GM21576 (cell line): Measurements from ENCODE around the gene BMPR2.
"Not testable (repeated sequence)": the region's sequence is repeated elsewhere in the genome, so short reads cannot be mapped to it uniquely, and the experiment has no call there.

Experiments used
- ATAC-seq: cut with Tn5 transposase; IDR thresholded peaks from one replicate; pipeline ENCODE4 v1.9.1; 2021; ENCODE audit warnings: mild to moderate bottlenecking, moderate library complexity; ENCODE audit not compliant: unreplicated experiment

BMPR2 gene

DNA sequence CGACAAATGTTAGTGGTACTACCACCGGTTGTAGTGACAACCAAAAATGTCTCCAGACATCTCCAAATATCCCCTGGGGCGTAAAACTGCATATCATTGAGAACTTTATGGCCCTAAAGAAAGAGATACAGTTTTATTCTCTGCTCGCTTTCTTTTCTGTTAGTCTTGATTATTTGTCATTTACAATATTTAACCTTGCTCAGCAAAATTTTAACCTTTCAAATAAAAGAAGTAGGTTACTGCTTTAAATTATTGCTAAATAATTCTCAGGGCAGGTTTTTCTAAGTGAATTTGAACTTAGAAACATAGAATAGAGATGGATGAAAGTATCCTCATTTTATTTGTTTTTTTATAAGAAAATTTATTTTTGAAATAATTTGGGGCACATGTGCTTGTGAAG, 67.9 kb downstream of the BMPR2 start:
- ATAC-seq: no peak

DNA sequence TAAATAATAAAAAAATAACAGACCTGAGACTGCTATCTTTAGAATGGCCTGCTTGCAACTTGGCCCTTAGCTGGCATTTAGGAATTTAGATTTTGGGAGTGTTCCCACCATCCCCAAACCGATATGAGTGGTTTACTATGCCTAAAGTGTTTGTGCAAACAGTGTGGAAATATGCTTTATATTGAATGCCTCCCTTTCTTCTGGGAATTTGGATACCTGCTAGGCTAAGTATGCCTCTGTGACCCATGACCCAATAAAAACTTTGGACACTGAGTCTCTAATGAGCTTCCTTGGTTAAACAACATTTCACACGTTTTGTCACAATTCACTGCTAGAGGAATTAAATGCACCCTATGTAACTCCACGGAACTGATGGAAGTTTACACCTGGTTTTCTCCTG, 73.2 kb downstream of the BMPR2 start:
- ATAC-seq: no peak

DNA sequence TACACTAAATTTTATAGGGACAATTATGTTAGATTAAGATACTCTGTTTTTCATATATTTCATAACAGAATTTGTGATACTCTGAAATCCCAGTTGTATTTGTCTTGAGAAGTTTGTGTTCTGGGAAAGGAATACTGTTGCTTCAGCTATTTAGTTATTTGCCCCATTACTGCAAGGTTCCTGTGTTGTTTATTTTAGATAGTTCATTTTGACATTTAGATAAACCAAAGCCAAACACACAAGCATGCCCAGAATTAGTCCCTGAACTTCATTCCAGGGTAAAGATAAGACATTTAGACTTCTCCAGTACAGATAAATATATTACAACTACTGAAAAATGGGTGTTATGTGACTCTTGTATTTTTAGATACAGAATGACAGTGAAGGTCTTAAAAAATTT, 74.7 kb downstream of the BMPR2 start:
- no peak for ATAC-seq

DNA sequence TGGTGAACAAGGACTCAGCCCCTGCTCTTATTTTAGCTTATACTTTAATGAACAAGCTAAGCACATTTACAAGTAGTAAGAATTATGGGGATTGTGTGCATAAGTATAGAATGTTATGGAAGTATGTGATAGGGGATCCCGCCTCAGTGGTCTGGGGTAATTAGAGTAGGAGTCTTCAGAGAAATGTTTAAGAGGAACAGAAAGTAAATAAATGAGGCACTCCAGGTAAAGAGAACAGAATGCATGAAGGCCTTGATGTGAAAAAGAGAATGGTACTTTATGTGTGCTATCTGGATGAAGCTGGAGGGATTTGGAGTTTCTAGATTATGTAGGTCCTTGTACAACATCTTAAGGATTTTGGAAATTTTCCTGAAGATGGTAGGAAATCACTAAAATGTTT, 76.6 kb downstream of the BMPR2 start:
- ATAC-seq: no peak

DNA sequence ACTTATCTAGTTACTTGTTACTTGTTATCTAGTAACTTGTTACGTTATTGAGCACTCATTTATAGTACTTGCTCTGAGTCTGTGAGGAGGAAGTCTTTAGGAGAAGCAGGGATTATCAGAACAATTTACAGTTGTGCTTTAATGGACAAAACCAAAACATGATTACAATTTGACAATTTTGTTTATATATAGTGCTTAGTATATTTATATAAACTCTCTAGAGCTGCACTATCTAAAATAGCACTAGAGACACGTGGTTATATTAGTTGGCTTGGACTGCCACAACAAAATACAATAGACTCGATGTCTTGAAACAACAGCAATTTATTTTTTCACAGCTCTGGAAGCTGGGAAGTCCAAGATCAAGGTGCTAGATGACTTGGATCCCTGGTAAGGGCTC, 78.4 kb downstream of the BMPR2 start:
- ATAC-seq: no peak

DNA sequence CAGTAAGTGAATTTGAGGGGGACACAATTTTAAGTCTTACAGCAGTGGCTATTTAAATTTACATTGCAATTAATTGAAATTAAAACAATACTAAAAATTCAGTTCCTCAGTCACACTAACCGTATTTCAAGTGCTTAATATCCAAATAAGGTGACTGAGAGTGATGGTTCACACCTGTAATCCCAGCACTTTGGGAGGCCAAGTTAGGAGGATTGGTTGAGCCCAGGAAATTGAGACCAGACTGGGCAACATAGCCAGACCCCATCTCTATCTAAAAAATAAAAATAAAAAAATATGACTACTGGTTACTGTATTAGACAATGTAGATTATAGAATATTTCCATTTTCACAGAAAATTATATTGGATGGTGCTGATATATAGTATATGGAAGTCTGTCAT, 79.0 kb downstream of the BMPR2 start:
- ATAC-seq: no peak

DNA sequence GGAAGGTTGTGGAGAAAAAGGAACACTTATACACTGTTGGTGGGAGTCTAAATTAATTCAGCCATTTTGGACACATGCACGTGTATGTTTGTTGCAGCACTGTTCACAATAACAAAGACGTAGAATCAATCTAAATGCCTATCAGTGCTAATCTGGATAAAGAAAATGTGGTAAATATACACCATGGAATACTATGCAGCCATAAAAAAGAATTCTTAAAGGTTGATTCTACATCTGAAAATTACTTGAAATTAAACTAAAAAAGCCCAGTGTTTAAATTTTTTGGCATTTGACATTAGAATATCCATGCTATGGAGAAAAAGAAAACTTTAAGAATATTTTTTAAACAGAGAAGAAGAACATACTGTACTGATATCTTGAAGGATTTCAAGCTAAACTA, 84.0 kb downstream of the BMPR2 start:
- no peak for ATAC-seq

DNA sequence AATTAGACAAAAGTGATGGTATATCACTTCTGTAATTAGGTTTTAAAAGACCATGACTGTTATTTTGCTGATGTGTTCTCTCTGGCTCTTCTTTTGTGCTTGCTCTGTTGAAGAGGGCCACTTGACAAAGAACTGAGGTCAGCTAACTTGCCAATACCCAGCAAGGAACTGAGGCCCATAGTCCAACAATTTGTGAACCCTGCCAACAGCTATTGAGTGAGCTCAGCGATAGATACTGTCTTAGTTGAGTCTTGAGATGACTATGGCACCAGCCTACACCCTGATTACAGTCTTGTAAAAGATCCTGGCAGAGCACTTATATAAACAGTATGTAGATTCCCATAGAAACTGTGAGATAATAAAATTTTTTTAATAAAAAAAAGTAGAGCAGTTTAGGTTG, 103.0 kb downstream of the BMPR2 start:
- no peak for ATAC-seq

DNA sequence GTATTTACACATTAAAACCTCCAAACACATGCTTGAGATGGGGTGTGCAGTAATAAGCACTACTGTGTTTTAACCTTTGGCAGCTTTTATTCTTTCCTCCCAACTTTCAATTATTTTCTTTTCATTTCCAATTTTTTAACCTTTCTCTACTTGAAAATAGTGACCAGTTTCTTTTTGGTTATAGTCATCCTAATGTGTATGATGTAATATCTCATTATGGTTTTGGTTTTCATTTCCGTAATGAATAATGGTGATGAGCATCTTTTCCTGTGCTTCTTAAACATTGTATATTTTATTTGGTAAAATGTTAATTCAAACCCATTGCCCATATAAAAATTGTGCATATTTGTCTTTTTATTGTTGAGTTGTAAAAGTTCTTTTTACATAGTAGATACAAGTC, 103.5 kb downstream of the BMPR2 start:
- ATAC-seq: no peak

DNA sequence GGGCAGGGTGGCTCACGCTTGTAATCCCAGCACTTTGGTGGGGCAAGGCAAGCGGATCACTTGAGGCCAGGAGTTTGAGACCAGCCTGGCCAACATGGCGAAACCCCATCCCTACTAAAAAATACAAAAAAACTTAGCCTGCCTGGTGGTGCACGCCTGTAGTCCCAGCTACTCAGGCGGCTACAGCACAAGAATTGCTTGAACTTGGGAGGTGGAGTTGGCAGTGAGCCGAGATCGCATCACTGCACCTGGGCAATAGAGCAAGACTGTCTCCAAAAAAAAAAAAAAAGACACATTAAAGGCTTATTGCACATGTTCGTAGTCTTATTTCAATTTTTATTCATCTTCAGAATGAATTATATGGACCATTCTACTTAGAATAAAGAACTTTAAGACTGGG, 110.2 kb downstream of the BMPR2 start:
- no peak for ATAC-seq

DNA sequence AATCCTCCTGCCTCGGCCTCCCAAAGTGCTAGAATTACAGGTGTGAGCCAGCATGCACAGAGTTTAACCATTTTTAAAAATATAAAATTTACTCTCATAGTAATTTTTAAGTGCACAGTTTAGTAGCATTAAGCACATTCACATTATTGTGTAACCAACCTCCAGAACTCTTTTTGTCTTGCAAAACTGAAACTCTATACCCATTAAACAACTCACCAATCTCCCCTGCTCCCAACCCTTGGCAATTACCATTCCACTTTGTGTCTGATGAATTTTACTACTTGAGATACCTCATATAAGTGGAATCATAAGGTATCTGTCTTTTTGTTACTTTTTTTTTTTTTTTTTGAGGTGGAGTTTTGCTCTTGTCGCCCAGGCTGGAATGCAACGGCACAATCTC, 112.5 kb downstream of the BMPR2 start:
- ATAC-seq: no peak

DNA sequence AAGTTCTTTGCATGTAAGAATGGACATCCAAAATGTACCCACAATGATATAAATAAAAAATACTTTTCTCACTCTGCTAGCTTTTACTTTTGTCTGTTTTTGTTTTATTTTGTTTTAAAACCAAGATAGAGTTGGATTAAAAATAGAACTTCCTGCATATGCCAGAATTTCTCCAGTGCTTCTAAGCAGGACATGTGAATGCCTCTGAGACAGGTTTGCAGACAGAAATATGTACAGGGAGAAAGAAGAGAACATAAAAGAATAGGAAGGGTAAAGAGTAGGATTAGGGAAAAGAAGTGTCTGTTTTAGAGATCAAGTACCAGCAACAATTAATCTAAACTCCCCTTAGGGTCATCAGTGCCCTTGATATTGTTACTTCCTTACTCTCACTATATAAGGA, 114.4 kb downstream of the BMPR2 start:
- ATAC-seq: no peak

DNA sequence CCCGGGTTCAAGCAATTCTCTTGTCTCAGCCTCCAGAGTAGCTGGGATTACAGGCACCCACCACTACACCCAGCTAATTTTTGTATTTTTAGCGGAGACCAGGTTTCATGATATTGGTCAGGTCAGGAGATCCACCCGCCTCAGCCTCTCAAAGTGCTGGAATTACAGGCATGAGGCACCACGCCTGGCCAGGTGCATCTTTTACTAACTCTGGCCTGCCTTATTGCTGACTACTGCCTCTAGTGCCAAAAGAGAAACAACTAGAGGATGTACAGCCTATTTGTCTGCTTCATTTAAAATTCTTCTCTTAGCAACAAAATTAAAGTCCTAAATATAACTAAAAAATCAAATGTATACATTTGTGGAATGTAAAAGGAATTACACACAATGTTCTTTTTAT, 115.4 kb downstream of the BMPR2 start:
- no peak for ATAC-seq

DNA sequence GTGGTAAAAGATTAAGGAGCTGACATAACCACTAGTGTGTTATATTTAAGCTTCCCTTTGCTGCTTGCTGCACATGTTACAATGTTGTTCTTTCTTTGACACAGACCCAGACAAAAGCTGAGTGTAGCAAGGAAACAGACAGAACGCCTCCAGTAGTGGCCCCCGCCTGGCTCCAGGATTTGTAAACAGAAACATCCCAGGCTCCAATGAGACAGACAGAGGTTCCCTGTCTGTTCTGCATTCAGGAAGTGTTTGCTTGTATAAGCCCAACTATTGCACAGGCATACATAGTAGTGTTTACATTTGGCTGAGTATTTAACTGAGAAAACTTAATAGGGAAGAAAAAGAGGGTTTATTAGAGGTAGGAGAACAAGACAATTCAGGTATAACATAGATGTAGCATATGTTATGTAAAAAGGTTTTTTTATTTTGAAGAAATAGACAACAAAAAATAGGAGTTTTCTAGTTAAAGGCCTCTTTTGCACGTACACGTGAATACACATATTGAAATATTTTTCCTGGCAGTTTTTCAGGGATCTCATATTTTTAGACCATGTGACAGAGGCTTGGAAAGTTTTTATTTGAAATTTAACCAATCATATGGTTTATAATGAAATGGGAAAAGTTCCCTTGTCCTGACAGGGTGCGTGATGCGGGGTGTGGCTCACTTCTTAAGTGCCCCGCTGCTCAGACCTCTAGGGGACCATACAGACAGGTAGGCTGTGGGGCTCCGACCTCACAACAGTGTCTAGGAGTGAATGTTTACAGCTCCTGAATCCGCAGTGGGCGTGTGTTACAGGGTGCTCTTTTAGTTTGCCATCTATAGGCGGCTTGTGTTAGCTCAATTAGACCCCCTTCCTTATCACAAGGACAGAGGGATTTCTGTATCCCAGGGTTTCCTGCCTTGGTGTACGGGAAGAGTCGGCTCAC, 118.4 kb downstream of the BMPR2 start:
- no peak for ATAC-seq

DNA sequence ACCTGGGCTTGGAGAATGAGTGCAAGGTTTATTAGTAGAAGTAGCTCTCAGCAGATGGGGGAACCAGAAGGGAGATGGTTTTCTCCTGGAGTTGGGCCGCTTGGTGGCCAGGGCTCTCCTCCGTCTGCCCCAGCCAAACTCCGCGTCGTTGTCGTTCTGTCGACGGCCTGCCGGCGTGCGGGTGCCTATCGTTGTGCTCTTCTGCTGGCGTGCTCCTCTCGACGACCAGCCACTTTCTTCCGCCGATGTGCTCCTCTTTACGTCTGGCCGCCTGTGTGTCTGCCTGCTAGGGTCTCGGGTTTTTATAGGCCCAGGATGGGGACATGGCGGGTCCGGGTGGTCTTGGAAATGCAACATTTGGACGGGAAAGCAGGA, 119.1 kb downstream of the BMPR2 start:
- no peak for ATAC-seq

DNA sequence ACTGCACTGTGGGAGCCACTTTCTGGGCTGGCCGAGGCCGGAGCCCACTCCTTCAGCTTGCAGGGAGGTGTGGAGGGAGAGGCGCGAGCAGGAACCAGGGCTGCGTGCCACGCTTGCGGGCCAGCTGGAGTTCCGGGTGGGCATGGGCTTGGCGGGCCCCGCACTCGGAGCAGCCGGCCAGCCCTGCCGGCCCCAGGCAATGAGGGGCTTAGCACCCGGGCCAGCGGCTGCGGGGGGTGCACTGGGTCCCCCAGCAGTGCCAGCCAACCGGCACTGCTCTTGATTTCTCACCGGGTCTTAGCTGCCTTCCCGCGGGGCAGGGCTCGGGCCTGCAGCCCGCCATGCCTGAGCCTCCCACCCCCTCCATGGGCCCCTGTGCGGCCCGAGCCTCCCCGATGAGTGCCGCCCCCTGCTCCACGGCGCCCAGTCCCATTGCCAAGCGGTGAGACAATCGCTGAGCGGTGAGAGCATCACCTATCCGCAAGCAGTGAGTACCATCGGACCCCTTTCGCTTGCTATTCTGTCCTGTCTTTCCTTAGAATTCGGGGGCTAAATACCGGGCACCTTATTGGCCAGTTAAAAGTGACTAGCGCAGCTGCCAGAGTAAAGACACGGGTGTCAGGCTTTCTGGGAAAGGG, 120.8 kb downstream of the BMPR2 start:
- ATAC-seq: not testable (repeated sequence)

DNA sequence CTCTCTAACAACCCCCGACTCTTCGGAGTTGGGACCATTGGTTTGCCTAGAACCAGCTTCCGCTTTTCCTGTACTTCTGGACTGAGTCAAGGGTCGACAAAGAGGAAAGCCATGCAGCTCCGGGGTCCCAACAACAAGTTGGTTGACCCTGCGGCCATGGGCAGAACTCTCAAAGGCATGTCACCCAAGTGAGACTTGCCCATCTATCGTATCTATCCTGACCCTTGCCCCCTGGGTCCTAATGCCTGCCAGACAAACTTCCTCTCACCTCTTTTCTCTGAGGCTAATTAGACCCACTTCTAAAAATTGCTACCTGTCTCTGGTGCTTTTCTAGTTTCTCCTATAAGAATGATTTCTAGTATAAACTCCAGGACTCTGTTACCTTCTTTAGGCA, 121.3 kb downstream of the BMPR2 start:
- not testable (repeated sequence) for ATAC-seq

DNA sequence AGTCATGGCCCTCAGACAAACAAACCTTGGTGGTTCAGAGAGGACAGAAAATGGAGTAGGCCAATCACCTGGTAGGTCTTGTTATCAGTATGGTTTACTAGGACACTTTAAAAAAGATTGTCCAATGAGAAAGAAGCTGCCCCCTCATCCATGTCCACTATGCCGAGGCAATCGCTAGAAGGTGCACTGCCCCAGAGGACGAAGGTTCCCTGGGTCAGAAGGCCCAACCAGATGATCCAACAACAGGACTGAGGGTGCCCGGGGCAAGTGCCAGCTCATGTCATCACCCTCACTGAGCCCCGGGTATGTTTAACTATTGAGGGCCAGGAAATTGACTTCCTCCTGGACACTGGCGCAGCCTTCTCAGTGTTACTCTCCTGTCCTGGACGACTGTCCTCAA, 123.7 kb downstream of the BMPR2 start:
- ATAC-seq: not testable (repeated sequence)

DNA sequence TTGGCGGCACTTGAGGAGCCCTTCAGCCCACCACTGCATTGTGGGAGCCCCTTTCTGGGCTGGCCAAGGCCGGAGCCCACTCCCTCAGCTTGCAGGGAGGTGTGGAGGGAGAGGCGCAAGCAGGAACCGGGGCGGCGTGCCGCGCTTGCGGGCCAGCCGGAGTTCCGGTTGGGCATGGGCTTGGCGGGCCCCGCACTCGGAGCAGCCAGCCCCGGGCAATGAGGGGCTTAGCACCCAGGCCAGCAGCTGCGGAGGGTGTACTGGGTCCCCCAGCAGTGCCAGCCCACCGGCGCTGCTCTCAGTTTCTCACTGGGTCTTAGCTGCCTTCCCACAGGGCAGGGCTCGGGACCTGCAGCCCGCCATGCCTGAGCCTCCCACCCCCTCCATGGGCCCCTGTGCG, 127.1 kb downstream of the BMPR2 start:
- not testable (repeated sequence) for ATAC-seq

DNA sequence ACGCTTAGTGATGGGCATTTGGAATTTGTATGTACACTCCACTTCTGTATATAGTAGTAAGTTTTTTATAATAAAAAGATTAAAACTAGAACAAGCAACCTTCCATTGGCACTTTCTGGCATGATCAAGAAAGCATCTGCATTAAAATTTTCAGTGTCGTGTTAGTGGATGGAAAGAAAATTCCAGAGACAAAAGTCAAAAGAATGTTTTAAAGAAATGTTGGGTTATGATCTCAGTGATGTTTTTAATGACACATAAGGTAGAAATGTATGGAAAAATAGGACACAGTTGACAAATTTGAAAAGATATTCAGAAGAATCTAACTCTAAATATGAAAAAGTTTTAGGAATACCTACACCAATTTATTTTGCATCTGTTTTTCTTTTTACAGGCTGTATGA, 132.6 kb downstream of the BMPR2 start:
- ATAC-seq: no peak

DNA sequence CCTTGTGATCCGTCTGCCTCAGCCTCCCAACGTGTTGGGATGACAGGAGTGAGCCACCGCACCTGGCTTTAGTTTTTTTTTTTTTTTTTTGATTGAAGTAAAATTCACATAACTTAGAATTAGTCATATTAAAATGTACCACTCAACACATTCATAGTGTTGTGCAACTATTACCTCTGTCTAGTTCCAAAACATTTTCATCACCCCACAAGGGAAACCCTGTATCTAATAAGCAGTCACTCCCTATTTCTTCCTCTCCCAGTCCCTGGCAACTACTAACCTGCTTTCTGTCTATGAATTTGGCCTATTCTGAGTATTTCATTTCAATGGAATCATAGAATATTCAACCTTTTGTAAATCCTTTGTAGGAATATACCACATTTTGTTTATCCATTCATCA, 134.8 kb downstream of the BMPR2 start:
- ATAC-seq: no peak

DNA sequence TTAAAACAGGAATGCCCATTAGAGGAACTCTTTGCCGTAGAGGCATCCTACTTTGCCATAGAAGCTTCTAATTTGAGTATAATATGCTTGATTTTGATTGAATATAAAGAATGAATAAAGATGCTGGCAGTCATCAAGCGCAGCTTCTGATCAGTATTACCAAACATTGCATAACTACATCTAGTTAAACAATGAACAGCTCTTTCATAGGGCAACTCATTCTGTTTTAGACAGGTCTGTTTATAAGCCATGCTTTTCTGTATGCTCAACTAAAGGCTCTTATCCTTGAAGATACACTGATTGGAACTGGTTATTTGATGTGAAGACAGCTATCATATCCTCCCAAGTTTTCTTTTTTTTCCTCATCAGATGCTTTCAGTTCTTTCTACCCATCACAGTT, 136.0 kb downstream of the BMPR2 start:
- ATAC-seq: no peak

DNA sequence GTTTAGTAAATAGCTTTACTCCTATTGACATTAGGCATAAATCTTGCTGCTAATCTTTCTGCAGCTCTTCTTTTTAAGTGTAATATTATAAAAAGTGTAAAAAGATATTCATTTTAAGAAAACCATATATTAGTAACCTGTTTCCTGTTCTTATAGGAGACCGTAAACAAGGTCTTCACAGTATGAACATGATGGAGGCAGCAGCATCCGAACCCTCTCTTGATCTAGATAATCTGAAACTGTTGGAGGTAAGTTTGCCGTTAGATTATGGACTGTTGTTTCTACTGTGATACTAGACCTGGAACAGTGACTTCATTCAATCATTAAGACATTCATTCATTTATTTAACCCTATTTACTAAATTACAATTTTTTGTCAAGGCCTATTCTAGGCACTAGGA, 138.6 kb downstream of the BMPR2 start:
- no peak for ATAC-seq
